D721Med (cell line): ENCODE results near the gene HSPB9.

ENCODE experiments used
- DNase-seq: peaks from one replicate; pipeline ENCODE4 v3.0.0; 2011; ENCODE audit warnings: low spot score; ENCODE audit not compliant: insufficient read length
- FAIRE-seq: peaks from 2 replicates; lab custom pipeline; 2011; peaks lifted over from hg19 to GRCh38; lab: Jason Lieb, UNC
- CTCF ChIP-seq: IDR thresholded peaks from 2 replicates; pipeline ENCODE4 v1.5.1; 2012; ENCODE audit warnings: mild to moderate bottlenecking, control low read depth; ENCODE audit not compliant: insufficient read depth; ENCODE audit errors: missing control alignments

Gene HSPB9

DNA sequence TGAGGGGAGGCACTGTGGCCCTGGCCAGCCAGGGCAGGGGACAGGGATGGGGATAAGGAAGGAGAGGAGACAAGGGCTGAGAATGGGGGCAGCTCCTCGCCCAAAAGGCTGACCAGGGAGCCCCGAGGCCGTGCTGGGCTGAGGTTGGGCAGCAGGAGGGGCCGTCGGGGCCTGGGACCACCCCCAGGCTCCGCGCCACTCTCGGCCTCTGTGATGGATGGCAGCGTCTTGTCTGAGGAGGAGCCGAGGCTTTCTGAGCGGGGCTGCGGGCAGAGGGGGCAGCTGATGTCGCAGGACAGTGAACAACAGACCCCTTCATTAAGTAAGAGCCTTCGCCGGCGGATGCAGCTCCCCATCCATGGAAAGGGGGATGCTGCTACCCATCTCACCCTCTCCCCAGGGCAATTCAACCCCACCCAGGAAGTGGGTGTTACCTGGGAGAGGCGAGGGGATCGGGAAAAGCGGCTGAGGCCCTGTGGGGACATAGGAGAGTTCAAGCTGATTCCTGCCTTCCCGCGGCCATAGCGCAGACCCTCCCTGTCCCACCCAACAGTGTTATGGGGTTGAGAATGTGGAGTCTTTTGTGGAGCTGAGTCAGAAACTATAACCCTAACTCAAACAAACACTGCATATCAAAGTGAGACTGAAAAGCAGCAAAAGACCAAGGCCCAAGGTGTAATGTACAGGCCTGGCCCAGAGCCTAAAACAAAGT is 41.2 kb downstream of the HSPB9 start:
- no peak for TF ChIP-seq CTCF
- FAIRE-seq: no peak
- no peak for DNase-seq

GRCh38 chr17:42165751-42166150 is 43.1 kb downstream of the HSPB9 start:
- FAIRE-seq (no peak), DNase-seq (no peak)
- no peak for TF ChIP-seq CTCF

GRCh38 chr17:42166196-42166763 is 43.7 kb downstream of the HSPB9 start:
- DNase-seq (no peak), FAIRE-seq (no peak)
- no peak for TF ChIP-seq CTCF

GRCh38 chr17:42167807-42168206 is 45.2 kb downstream of the HSPB9 start:
- DNase-seq (no peak), FAIRE-seq (no peak)
- no peak for TF ChIP-seq CTCF

DNA sequence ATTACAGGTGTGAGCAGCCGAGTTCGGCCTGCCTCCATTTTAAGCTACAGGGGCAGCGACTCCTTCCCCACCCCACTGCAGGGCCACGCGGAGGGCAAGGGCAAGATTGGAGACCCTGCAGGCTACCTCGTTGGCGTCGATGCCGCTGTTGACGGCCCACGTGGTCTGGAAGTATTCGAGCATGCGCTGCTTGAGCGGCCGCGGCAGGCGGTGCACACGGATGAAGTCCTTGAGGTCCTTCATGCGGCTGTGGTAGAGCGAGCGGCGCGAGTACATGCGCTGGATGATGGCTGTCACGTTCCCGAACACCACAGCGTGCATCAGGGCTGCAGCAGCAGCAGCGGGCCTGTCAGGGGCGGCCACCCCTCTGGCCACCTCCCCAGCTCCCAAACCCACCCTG is 46.7 kb downstream of the HSPB9 start:
- DNase-seq: no peak
- TF ChIP-seq CTCF: no peak
- no peak for FAIRE-seq

GRCh38 chr17:42171831-42172230 is 49.2 kb downstream of the HSPB9 start:
- FAIRE-seq (no peak), DNase-seq (no peak)
- TF ChIP-seq CTCF: no peak
